GM18508 (cell line): ENCODE data around the gene KAZN.
"Not testable (repeated sequence)": the region's sequence is repeated elsewhere in the genome, so short reads cannot be mapped to it uniquely, and the experiment has no call there.

Source experiments
- ATAC-seq: cut with Tn5 transposase; IDR thresholded peaks from one replicate; pipeline ENCODE4 v1.9.1; 2021; ENCODE audit warnings: moderate number of reproducible peaks; ENCODE audit not compliant: insufficient read depth, unreplicated experiment

The KAZN gene

DNA sequence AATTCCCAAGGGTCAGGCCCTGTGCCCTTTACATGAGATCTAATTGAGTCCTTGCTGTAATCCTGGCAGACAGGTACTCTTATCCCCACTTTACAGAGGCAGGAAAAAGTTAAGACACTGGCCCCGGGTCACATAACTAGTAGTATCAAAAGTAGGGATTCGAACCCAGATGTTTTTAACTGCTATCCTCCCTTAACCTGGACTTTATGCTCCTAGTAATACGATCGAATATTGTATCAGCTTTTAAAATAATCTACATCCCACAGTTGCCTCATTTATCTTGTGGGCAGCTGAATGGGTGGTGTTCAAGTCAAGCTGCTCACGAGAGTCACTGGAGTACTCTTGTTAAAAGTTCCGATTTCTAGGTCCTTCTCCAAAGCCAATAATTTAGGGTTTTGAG is 529.6 kb downstream of the KAZN start:
- no peak for ATAC-seq

DNA sequence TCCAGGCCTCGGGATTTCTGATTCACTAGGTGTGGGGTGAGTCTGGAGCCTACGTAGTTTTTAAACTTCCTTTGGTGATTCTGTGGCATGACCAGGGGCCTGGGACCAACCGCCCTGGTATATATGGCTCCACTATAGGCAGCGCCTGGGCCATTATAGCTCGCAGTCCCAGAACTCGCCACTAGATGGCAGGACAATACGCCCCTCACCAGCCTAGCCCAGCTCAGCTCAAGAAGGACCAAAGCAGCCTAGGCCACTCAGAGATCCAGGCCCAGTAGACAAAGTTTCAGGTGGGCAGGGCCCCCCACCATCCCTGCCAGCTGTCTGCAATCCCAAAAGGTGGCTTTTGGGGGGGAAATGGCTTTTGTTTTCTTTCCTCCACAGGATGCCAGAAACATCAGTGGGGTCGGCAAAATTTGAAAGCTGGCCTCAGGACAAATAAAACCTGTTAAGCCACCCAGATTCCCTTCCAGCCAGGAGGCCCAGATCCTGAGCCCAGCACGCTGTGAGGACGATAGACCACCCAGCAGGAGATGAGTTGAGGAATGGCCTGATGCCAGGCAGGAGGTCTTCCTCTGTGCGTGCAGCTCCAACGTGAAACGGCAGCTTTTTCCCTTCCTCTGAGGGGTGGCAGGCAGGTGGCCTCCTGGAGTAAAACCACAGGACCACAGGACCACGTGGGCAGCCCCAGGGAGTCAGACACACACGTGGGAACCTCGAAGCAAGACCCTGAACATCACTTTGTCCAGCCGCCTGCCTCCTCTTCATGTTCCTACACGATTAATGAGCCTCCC is 530.2 kb downstream of the KAZN start:
- ATAC-seq, result no peak

DNA sequence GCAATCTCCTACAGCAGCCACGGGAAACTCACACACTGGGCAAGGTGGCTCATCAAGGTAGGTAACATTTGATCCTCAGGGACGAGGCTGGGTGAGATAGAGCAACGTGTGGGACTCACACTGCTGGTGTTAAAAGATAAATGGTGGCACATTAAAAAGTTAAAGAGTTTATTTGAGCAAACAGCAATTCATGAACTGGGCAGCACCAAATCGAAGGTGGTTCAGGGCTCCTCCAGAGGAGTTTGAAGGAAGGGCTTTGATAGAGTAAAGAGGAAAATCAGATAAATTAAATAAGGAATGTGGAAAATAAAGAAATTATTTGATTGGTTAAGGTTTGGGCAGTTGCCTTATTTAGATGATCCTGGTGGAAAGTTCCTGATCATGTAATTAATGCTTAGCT is 531.5 kb downstream of the KAZN start:
- ATAC-seq, result no peak

DNA sequence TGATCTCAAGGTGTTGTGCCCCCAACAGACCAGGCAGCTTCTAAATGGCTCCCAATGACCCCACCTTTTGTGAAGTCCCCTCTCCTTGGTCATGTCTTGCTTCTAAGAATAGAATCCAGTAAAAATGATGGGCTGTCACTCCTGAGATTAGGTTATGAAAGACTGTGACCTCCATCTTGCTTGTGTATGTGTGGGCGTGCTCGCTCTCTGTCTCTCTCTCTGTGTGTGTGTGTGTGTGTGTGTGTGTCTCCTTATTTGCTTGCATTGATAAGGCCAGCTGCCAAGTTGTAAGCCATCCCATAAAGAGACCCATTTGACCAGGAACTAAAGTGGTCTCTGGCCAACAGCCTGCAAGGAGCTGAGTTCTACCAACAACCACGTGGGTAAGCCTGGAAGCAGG is 532.1 kb downstream of the KAZN start:
- ATAC-seq, result no peak

DNA sequence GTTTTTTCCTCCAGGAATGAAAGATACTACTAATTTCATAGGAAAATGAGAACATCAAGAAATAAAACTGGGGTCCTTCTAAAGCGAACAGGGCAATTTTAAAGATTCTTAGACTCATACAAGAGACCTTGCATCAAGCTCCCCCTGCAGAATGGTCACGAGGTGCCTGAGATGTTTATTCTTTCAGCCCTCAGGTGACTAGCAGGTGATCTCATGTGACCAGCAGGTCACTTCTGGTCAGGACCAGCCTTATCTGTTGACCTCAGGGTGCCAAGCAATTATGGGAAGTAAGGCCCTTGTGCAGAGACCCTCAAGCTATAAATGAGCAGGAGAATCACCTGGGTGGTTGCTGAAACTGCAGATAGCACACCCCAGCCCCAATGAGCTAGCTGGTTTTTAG is 534.5 kb downstream of the KAZN start:
- no peak for ATAC-seq

DNA sequence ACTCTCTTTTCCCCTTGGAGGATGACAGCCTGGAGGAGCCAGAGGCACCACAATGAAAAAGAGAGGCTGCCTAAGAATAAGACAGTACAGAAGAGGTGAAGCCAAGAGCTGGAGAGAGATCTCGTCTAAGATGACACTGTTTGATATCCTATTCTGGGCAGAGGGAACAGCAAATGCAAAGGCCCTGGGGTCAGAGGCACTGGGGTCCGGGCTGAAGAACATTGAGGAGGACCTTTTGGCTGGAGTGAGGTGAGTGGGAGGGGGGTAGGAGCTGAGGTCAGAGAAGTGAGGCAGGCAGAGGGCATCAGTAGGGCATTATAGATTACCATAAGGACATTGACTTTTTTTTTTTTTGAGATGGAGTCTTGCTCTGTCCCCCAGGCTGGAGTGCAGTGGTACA is 535.8 kb downstream of the KAZN start:
- ATAC-seq, result no peak

DNA sequence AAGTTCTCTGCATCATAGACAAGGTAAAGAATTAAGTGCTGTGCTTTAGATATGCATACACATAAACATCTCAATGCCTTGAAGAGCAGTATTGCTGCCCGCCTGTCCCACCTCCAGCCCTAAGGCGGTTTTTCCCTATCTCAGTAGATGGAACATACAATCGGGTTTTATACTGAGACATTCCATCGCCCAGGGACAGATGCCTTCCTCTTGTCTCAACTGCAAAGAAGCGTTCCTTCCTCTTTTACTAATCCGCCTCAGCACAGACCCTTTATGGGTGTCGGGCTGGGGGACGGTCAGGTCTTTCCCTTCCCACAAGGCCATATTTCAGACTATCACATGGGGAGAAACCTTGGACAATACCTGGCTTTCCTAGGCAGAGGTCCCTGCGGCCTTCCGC is 537.1 kb downstream of the KAZN start:
- ATAC-seq, result not testable (repeated sequence)

DNA sequence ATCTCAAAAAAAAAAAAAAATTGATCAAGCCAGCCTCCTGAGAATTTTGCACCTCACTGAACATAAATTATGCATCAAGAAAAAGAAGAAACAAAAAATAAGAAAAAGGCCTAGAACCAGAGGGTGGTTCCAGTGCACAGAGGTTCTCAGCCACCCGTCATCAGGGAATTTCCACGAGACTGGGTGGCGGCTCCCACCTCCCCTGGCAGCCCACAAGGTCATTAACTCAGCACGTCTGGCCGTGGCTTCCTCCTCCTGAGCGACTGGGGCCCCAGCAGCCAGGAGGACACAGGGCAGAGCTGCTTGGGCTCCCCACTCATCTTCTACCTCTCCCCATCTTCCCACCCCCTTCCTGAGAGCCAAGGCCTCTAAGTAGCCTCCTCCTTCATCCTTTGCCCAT is 539.3 kb downstream of the KAZN start:
- no peak for ATAC-seq

DNA sequence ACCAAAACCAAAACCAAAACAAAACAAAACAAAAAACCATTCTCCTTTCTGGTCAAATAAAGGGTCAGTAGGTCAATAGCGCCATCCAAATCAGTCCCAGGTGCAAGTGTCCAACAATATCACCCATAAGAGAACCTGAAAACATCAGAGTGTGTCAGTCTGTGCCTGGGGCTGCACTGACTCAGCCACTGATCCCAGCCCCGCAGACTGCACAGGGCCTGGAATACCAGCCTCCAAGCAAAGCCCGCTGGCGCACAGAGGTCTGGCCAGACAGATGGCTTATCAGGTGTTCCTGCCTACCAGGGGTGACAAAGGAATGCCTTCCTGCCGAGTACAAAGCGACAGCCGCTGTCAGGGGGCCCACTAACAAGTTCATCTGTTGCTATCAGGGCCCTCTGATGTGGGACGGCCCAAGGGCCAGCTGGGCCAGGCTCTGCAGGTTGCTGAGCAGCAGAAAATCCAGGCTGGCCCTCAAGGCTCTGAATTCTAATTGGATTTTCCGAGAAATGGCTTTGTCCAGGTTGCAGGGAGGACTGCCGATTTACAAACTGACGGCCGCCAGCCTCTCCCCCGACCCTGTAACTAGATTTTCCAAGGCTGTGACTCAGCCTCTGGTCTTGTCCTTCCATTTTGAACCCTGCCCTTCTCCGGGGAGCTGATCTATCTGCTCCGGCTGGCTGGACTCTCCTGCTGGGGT is 541.3 kb downstream of the KAZN start:
- no peak for ATAC-seq

DNA sequence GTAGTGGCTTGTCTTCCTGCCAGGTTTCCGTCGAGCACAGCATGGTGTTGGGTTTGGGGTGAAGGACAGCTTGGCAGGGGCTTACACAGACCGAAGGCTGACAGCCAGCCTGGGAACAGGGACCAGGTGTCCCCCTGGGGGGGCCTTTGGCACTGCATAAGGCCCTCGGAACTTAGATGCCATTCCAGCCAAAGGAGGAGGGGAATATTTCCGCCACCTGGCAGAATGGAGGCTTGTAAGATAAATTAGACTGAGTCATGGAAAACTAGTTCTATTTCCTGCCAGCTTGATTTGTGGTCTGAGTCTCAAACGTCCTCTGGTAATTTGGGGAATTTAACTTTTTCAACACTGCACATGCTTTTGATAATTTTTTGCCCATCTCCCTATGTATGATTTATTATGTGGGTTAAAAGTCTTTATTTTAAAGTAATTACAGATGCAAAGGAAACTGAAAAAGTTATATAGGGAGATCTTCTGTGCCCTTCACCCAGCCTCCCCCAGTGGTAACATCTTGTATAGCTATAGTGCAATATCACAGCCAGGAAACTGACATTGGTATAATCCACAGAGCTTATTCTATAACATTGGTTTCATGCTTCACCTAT is 543.6 kb downstream of the KAZN start:
- ATAC-seq, result no peak

DNA sequence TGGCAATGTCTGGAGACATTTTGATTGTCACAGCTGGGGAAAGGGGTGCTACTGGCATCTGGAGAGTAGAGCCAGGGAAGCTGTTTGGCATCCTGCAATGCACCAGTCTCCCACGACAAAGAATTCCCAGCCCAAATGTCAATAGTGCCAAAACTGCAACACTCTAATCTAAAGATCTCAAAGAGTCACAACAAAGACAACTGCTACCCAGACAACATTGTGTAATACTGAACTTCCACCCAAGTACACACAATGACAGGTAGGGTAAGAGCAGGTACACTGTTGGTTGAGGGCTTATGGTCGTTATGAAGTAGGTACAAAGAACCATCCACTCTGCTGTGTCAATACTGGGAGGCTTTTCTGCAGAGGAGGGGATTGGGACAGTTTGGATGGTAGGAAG is 546.8 kb downstream of the KAZN start:
- ATAC-seq, result no peak

DNA sequence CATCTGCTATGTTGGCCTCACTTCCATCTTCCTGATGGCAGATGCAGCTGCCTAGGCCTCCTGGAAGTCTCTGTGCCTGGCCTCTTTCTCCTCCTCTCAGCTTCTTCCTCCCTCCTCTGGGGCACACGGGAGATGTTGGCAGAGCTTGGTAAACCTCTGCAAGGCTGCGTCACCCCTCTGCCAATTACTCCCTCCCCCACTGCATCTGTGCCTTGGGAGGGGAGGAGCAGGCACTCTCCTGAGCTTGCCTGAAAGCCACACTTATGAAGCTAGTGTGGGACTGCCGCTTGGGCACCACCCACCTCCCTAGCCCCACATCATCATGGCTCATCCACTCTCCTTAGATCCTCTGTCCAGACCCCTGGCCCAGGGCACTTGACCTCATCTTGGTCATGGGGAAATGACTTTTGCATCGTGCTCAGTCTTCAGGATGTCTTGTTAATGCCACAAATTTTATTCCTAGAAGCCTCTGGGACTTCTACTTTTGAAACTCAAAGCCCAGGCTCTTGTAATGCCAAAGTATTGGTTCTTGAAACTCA is 547.7 kb downstream of the KAZN start:
- ATAC-seq, result no peak

DNA sequence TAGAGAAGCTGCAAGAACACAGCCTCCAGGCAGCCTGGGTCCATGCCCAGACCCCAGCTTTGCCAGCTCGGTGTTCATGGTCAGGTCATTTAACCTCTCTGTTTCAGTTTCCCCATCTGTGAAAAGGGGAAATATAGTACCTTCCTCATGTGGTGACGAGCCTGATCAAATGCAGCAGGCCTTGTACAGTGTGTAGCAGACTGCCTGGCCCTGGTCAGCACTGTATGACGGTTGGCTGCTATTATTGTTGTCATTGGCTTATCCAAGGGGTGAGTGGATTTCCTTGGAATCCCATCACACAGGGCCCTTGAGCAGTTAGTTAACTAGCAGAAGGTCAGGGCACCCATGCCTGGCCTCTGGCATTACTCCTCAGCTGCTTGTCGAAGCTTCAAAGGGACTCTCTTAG is 548.5 kb downstream of the KAZN start:
- ATAC-seq, result no peak

DNA sequence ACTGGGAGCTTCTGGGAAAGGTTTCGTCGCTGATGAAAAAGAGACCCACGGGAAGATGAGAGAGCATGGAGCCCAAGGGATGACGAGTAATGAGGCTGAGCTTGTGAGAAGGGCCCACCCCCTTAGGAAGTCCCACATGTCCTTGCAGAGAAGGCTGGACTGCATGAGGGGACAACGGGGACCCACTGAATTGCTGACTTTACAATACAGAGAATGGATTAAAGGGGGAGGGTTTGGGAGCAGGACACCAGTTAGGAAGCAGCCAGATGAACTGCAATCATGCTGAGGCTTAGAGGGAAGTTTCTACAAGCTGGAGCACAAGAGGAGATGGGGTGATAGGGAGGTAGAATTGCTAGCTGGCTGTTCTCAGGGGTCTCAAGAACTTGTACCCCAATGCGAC is 549.5 kb downstream of the KAZN start:
- ATAC-seq, result no peak

DNA sequence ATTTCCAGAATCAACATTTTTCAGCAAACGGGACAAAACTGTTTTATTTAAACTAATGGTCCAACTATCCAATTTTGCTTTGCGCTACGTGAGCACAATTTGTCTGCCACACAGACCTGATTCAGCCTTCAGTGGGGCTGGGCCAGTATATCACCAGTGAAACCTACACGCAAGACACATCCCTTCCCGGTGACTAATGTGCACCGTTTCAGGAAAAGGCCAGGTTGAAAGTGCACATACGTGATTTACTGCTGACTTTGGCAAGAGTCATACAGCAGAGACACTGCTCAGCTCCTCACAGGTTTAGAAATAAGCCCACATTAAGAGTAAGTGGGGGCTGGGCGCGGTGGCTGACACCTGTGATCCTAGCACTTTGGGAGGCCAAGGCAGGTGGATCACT is 550.0 kb downstream of the KAZN start:
- ATAC-seq, result no peak

DNA sequence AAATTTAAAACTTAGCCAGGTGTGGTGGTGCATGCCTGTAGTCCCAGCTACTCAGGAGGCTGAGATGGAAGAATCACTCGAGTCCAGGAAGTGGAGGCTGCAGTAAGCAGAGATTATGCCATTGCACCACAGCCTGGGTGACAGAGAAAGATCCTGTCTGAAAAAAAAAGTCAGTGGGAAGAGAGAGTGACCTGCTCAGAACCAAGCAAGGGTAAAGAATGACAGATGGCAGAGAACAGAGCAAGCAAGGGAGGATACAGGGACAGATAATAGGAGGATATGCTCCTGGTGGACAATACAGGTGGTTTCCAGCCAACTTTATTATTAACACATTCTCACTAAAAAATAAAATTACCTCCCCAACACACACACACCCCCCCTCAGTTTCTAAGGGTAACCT is 550.5 kb downstream of the KAZN start:
- no peak for ATAC-seq

DNA sequence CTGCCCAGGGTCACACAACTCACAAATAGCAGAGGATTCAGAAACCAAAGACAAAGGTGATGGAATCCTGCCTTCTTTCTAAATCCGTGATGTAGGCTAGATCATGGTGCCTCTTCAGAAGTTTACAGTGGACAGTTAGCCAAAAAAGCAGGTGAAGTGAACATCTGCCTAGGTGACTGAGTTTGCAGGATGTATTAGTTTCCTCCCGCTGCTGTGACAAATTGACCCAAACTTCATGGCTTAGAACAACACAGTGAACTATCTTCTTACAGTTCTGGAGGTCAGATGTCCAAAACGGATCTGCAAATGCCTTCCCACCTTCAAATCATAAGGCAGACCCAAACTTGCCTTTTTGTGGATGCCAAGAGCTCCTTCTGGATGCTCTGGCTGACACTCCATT is 551.9 kb downstream of the KAZN start:
- ATAC-seq, result no peak

DNA sequence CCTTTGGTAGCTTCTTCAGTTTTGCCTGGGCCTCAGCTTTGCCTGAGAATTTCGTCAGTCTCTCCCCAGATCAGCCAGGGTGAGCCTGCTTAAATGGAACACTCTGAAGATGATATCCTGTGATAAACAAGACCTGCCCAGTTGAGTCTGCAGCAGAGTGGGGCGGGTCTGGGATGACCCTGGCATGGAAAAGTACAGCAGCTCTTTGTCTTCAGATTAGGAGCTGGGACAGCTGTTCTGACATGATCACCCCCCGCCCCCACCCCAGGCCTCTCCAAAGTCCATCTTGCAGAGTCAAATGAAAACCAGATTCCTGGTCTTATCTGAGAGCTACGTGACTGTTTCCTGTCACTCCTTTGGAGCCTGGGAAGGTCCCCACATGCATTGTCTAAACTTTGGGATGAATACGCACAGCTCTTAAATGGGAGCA is 552.9 kb downstream of the KAZN start:
- no peak for ATAC-seq

DNA sequence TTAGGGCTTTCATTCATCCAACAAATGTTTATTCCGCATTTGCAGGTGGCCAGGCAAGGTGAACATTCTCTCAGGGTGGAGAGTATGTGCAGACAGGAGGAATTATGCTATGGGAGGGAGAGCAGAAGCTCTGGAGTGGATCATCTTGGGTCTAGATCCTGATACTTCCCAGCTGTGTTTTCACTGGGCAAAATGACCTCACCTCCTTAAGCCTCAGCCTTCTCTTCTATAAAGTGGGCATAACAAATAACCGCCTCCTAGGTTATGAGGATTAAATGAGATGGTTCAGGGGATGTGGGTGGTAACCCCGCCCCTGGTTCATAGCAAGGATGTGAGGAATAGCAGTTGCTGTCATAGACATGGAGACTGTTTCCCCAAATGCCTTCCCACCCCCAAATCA is 553.4 kb downstream of the KAZN start:
- no peak for ATAC-seq

DNA sequence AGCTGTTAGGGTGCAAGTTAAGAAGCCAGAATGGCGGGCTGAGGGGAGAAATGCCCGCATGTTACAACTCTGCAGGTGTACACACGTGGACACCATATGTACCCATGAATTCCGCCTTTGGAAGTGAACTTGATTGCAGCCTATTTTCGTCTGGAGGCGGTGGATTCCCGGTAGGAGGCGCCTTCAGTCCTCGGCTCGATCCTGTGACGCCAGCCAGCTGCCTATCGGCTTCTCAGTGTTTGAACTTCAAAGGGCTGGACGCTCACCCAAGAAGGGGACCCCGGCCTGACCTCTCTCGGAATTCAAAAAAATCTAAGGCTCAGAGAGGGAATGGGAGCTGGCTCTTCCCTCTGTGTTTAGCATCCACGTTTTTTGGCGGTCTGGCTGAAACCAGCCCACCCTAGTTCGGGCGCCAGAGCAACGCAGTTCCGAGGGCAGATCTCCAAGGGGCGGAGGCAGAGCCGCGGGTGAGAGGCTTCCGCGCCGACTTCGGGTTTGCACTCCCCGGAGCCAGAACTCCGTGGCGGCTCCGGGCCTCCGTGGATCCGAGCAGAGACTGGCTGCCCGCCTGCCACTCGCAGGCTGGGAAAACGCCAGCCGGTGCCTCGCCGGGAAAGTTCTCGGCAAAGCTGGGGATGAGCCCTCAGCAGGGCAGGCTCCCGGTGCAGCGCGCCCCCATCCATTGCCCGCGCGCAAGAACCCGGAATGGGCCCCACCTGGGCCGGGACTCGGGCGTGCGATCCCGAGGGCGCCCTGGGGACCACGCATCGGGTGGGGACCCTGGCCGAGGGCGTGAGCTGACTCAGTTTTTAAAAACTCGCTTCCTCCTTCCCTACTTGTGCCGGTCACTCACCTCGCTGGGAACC is 554.1 kb downstream of the KAZN start:
- ATAC-seq, result no peak
